ENCODE results near the gene ITGAX. TPM values are rescaled to one million over a fixed set of nuclear protein-coding genes. Genes with fewer than 3 reads are reported as not detected.

The ITGAX gene
- total RNA-seq, 4 donors from 2014 or later: 0.11 to 3.2 (median 2.2) TPM

DNA sequence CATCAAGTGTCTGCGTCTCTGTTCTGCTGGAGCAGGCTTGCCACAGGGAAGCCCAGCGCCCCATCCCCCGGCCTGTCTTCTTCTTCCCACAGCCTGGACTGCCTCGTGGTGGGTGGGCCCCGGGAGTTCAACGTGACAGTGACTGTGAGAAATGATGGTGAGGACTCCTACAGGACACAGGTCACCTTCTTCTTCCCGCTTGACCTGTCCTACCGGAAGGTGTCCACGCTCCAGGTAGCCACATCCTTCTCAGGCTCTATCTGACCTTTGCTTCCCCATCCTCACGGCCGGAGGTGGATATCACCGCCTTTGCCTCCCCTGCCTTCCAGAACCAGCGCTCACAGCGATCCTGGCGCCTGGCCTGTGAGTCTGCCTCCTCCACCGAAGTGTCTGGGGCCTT is 29.8 kb upstream of the ITGAX start:
- H3K4me1 ChIP-seq: no peaks in the 10 kb centered on the region
- TF ChIP-seq POLR2A (IDR thresholded peaks at IDR 0.05): no peak
- TF ChIP-seq, protein P1, sequence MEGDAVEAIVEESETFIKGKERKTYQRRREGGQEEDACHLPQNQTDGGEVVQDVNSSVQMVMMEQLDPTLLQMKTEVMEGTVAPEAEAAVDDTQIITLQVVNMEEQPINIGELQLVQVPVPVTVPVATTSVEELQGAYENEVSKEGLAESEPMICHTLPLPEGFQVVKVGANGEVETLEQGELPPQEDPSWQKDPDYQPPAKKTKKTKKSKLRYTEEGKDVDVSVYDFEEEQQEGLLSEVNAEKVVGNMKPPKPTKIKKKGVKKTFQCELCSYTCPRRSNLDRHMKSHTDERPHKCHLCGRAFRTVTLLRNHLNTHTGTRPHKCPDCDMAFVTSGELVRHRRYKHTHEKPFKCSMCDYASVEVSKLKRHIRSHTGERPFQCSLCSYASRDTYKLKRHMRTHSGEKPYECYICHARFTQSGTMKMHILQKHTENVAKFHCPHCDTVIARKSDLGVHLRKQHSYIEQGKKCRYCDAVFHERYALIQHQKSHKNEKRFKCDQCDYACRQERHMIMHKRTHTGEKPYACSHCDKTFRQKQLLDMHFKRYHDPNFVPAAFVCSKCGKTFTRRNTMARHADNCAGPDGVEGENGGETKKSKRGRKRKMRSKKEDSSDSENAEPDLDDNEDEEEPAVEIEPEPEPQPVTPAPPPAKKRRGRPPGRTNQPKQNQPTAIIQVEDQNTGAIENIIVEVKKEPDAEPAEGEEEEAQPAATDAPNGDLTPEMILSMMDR (IDR thresholded peaks at IDR 0.05): no peak
- no peaks in the 10 kb centered on the region for H3K36me3 ChIP-seq
- WGBS, 2 donors: 77 to 82% methylated on average over 16 of the region's 16 CpGs
- no peaks in the 10 kb centered on the region for H3K27me3 ChIP-seq
- no peak overlapping the region for H3K27ac ChIP-seq
- H3K9me3 ChIP-seq: no peaks in the 10 kb centered on the region
- H3K4me3 ChIP-seq (replicated peaks in 1 of 3): no peak overlapping the region
- intact Hi-C loops (cut with DNase I): no loop called here
- no peak for DNase-seq

DNA sequence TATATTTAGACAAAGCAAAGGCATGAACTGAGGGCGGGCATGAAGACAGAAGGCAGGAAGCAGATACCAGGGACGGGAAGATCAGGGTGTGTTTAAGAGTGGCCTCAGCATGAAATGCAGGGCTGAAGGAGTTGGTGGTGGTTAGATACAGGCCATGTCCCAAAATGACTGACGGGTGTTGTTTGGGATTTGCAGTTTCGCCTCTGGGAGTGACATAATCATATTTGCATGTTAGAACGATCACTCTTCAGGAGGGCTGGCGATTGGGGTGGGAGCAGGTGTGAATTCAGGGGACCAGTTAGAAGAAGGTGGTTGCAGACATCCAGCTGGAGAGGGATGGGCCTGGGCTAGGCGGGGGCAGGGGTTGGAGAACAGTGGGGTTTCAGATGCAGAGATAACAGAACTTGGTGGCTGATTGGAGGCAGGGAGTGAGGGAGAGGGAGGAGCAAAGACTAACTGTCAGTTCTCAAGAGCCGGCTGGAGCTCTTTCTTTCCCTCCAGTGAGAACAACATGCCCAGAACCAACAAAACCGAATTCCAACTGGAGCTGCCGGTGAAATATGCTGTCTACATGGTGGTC is 27.2 kb upstream of the ITGAX start:
- no peaks in the 10 kb centered on the region for H3K36me3 ChIP-seq
- TF ChIP-seq, protein P1 (IDR thresholded peaks at IDR 0.05): no peak
- TF ChIP-seq POLR2A (IDR thresholded peaks at IDR 0.05): no peak
- H3K9me3 ChIP-seq: no peaks in the 10 kb centered on the region
- H3K4me3 ChIP-seq (replicated peaks in 1 of 3): no peak overlapping the region
- peaks cover 0 to 6% of the 10 kb centered on the region in 2 donors for H3K4me1 ChIP-seq
- H3K27me3 ChIP-seq: no peaks in the 10 kb centered on the region
- H3K27ac ChIP-seq: no peak overlapping the region
- WGBS, 2 donors: 33 to 35% methylated on average over 10 of the region's 10 CpGs
- DNase-seq: no peak
- intact Hi-C loops (cut with DNase I): no loop called here

DNA sequence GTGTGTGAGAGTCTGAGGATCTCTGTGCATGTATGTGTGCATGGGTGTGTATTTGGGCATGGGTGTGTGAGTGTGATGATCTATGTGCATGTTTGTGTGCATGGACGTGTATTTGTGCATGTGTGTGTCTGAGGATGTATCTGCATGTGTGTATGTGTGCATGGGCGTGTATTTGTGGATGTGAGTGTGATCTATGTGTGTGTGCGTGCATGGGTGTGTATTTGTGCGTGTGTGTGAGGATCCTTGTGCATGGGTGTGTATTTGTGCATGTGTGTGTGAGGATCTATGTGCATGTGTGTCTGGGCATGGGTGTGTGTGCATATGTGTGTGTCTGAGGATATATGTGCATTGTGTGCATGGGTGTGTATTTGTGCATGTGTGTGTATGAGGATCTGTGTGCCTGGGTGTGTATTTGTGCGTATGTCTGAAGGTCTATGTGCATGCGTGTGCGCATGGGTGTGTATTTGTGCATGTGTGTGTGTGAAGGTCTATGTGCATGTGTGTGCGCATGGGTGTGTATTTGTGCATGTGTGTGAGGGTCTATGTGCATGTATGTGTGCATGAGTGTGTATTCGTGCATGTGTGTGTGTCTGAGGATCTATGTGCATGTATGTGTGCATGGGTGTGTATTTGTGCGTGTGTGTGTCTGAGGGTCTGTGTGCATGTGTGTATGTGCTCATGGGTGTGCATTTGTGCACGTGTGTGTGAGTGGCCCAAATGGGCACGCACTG is 26.5 kb upstream of the ITGAX start:
- Histone ChIP-seq H3K27me3 (no peaks in the 10 kb centered on the region), H3K27ac (no peak overlapping the region), H3K36me3 (no peaks in the 10 kb centered on the region), H3K9me3 (no peaks in the 10 kb centered on the region), H3K4me1 (peaks cover 0 to 6% of the 10 kb centered on the region in 2 donors), H3K4me3 (replicated peaks in 1 of 3) (no peak overlapping the region)
- intact Hi-C loops (cut with DNase I): no loop called here
- TF ChIP-seq POLR2A (IDR thresholded peaks at IDR 0.05): no peak
- TF ChIP-seq, protein P1 (IDR thresholded peaks at IDR 0.05): no peak
- DNase-seq: no peak
- WGBS, 2 donors: 80 to 86% methylated on average over 12 of the region's 12 CpGs

DNA sequence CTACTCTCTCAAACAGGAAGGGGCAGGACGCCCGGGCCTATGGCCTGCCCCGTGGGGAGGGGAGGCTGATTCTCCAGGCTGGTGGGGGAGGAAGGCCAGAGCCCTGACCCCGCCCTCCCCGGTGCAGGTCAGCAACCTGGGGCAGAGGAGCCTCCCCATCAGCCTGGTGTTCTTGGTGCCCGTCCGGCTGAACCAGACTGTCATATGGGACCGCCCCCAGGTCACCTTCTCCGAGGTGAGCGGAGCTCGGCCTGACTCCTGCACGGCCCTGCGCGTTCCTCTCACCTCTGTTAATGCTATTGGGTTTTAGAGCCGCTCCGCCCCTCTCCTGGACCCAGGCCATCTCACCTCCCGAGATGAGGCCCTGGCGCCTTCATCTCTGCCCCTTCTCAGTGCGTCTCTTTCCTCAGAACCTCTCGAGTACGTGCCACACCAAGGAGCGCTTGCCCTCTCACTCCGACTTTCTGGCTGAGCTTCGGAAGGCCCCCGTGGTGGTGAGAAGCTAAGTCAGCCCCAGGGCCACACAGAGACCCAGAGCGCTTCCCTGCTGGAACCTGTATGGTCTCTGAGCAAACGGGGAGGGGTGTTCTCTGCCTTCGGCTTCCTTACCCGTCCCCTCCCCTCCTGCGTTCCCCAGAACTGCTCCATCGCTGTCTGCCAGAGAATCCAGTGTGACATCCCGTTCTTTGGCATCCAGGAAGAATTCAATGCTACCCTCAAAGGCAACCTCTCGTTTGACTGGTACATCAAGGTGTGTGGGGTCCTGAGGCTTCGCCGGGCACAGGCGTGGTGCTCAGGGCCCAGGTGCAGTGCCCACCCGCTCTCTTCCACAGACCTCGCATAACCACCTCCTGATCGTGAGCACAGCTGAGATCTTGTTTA is 25.1 kb upstream of the ITGAX start:
- no peak for TF ChIP-seq POLR2A (IDR thresholded peaks at IDR 0.05)
- TF ChIP-seq, protein P1 (IDR thresholded peaks at IDR 0.05): no peak
- DNase-seq: no peak
- WGBS, 2 donors: 24 to 33% methylated on average over 31 to 37 of the region's 39 CpGs
- H3K27ac ChIP-seq: no peak overlapping the region
- H3K4me1 ChIP-seq: peaks cover 0 to 6% of the 10 kb centered on the region in 2 donors
- intact Hi-C loops (cut with DNase I): no loop called here
- H3K27me3 ChIP-seq: no peaks in the 10 kb centered on the region
- no peaks in the 10 kb centered on the region for H3K36me3 ChIP-seq
- H3K4me3 ChIP-seq (replicated peaks in 1 of 3): no peak overlapping the region
- H3K9me3 ChIP-seq: no peaks in the 10 kb centered on the region

All from thyroid gland (tissue), 4 donors.